DOHH2 (cell line): ENCODE measurements around the gene PLXNB3.

Experiments used
- CTCF ChIP-seq: fragments of 200-600 bp; sonication (generic); IDR thresholded peaks from one replicate; pipeline ENCODE4 v1.5.1; 2014; ENCODE audit warnings: antibody characterized with exemption, mild to moderate bottlenecking, low read depth, low read length; ENCODE audit not compliant: poor library complexity, severe bottlenecking
- EZH2phosphoT487 ChIP-seq: fragments of 200-600 bp; sonication (generic); IDR thresholded peaks from 2 replicates; pipeline ENCODE4 v1.6.1; 2017; ENCODE audit warnings: borderline replicate concordance, mild to moderate bottlenecking, antibody characterized with exemption, low read length, moderate library complexity, mixed read lengths

DNA sequence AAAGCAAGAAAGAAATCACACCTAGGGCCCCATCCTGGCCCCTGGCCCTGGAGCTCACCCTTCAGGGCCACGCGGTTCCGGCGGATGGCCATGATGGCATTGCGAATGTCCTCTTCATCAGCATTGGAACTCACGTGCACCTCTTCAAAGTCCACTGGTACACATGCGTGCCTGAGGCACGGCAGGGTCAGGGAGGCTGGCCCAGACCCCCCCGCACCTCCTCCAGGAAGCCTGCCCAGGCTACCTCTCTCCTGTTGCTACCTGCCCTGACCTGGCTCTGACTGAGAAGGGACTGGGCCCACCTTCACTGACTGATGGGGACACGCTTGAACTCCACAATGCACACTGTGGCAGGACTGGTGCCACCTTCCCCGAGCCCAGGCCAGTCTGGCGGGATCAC, 25.6 kb downstream of the PLXNB3 start:
- TF ChIP-seq CTCF: no peak
- no peak for TF ChIP-seq EZH2phosphoT487
